T-helper 2 cell treated with Interferon-gamma antibody and Interleukin-4, amounts not matched to agents 100 ng/mL and 5 ng/mL, for 36 hours (primary cell): ENCODE data around the gene YBEY. TPM values are rescaled to one million over a fixed set of nuclear protein-coding genes. Genes with fewer than 3 reads are reported as not detected.

Experiments
- intact Hi-C: fragments of 100-400 bp; cut with micrococcal nuclease; formaldehyde crosslinking; loops from one replicate; pipeline ENCODE4 v1.15.1; 2023
- total RNA-seq: library from RNA; stranded (reverse); gene quantifications from 2 replicates; pipeline ENCODE4 v1.2.3, GENCODE V29; 2022

Gene YBEY
- total RNA-seq, 1 donor from 2014 or later = 9.5 TPM

GRCh38 chr21:46325073-46325912 lies 39.2 kb downstream of the YBEY start:
- intact Hi-C loops = loop anchor here (2.0 kb wide), 1 partner anchor 38 kb away; the partner anchor contains the start of gene YBEY

- intact Hi-C loops = no loop called here
These were observed 40.1 kb downstream of the YBEY start for GRCh38 chr21:46326110-46326703.

GRCh38 chr21:46327711-46328110 lies 41.6 kb downstream of the YBEY start:
- intact Hi-C loops = no loop called here

GRCh38 chr21:46328151-46328550 lies 42.0 kb downstream of the YBEY start:
- intact Hi-C loops = no loop called here

- intact Hi-C loops = no loop called here
These were observed 43.7 kb downstream of the YBEY start for GRCh38 chr21:46329796-46330195.

- intact Hi-C loops = no loop called here
These were observed 48.4 kb downstream of the YBEY start for GRCh38 chr21:46334351-46335140.

GRCh38 chr21:46336603-46337002 lies 50.5 kb downstream of the YBEY start:
- intact Hi-C loops = no loop called here

GRCh38 chr21:46340998-46341397 lies 54.9 kb downstream of the YBEY start:
- intact Hi-C loops = no loop called here

- intact Hi-C loops = no loop called here
These were observed 58.2 kb downstream of the YBEY start for GRCh38 chr21:46344219-46344915.

GRCh38 chr21:46345861-46346260 lies 59.7 kb downstream of the YBEY start:
- intact Hi-C loops = no loop called here

GRCh38 chr21:46346296-46347202 lies 60.4 kb downstream of the YBEY start:
- intact Hi-C loops = no loop called here

GRCh38 chr21:46347203-46347550 lies 61.0 kb downstream of the YBEY start:
- intact Hi-C loops = no loop called here

Other genes with a start within 250 kb of the YBEY start
- 1.9 and 2.1 TPM in 2 replicates for gene COL6A2, start 188.2 kb upstream of the YBEY start, total RNA-seq
- 0.25 and 0.34 TPM in 2 replicates for gene FTCD, start 130.8 kb upstream of the YBEY start, total RNA-seq
- 8.2 and 9.4 TPM in 2 replicates for gene SPATC1L, start 101.9 kb upstream of the YBEY start, total RNA-seq
- gene LSS, start 57.6 kb upstream of the YBEY start, total RNA-seq = 41.0 and 42.0 TPM in 2 replicates
- 115 and 118 TPM in 2 replicates for gene MCM3AP, start 731 bp upstream of the YBEY start, total RNA-seq
- 50.0 and 50.3 TPM in 2 replicates for gene C21orf58, start 37.5 kb downstream of the YBEY start, total RNA-seq
- gene PCNT, start 37.8 kb downstream of the YBEY start, total RNA-seq = 73.2 and 75.5 TPM in 2 replicates
- gene DIP2A, start 172.5 kb downstream of the YBEY start, total RNA-seq = 47.4 and 47.6 TPM in 2 replicates